ENCODE results near the gene HCFC2. TPM values are rescaled to one million over a fixed set of nuclear protein-coding genes. Genes with fewer than 3 reads are reported as not detected.

HCFC2 gene
- total RNA-seq, 2 experiments from 2014 or later: 10.2 to 10.6 TPM

GRCh38 chr12:104138797-104139152 is 74.4 kb downstream of the HCFC2 start:
- CTCF ChIA-PET: interaction anchor here (1.3 to 1.6 kb wide), 2 partner anchors 74 to 209 kb away, joined by 3 to 4 read pairs; partner anchors contain the start of gene HCFC2
- POLR2A ChIA-PET: interaction anchor here (0.5 to 2.2 kb wide), 7 partner anchors 42 to 173 kb away, joined by 3 to 18 read pairs (median 5); partner anchors contain the start of genes EID3, HCFC2 and TDG

GRCh38 chr12:104142543-104142942 is 78.2 kb downstream of the HCFC2 start:
- CTCF ChIA-PET: no interaction called here

GRCh38 chr12:104143002-104143401 is 78.7 kb downstream of the HCFC2 start:
- ChIA-PET CTCF (no interaction called here), POLR2A (no interaction called here)

More at GRCh38 chr12:104142543-104142942, 78.2 kb downstream of the HCFC2 start:
- POLR2A ChIA-PET: interaction anchor here (0.6 kb wide), 1 partner anchor 213 kb away, joined by 3 read pairs; no protein-coding TSS in a partner anchor

- CTCF ChIA-PET: interaction anchor here (0.9 kb wide), 1 partner anchor 87 kb away, joined by 3 read pairs; no protein-coding TSS in a partner anchor
- POLR2A ChIA-PET: no interaction called here
Observed at GRCh38 chr12:104143918-104144317, 79.6 kb downstream of the HCFC2 start.

GRCh38 chr12:104147346-104147745 is 83.0 kb downstream of the HCFC2 start:
- POLR2A ChIA-PET: no interaction called here
- CTCF ChIA-PET: no interaction called here

GRCh38 chr12:104150416-104150815 is 86.1 kb downstream of the HCFC2 start:
- ChIA-PET CTCF (no interaction called here), POLR2A (no interaction called here)

- CTCF ChIA-PET: no interaction called here
- POLR2A ChIA-PET: no interaction called here
Observed at GRCh38 chr12:104152685-104153241, 88.4 kb downstream of the HCFC2 start.

GRCh38 chr12:104154286-104154685 is 90.0 kb downstream of the HCFC2 start:
- CTCF ChIA-PET: no interaction called here
- POLR2A ChIA-PET: interaction anchor here (0.6 kb wide), 1 partner anchor 906 kb away, joined by 10 read pairs; no protein-coding TSS in a partner anchor

GRCh38 chr12:104154806-104155205 is 90.5 kb downstream of the HCFC2 start:
- CTCF ChIA-PET: no interaction called here
- POLR2A ChIA-PET: interaction anchor here (0.6 kb wide), 2 partner anchors 29 to 906 kb away, joined by 6 to 10 read pairs; no protein-coding TSS in a partner anchor

Other genes with a start within 250 kb of the HCFC2 start
- gene NT5DC3, start 223.3 kb upstream of the HCFC2 start, total RNA-seq: 10 to 100 TPM; 12.3 to 12.7 TPM
- 100 to 1,000 TPM; 502 to 514 TPM for gene HSP90B1, start 134.1 kb upstream of the HCFC2 start, total RNA-seq
- gene TDG, start 98.7 kb upstream of the HCFC2 start, total RNA-seq: 10 to 100 TPM; 48.0 to 53.8 TPM
- gene GLT8D2, start 14.3 kb upstream of the HCFC2 start, total RNA-seq: under 1 TPM; 0.10 to 0.13 TPM
- 10 to 100 TPM; 26.2 to 29.6 TPM for gene NFYB, start 73.7 kb downstream of the HCFC2 start, total RNA-seq
- 100 to 1,000 TPM; 112 to 120 TPM for gene TXNRD1, start 151.2 kb downstream of the HCFC2 start, total RNA-seq
- 1 to 10 TPM; 6.2 to 6.3 TPM for gene EID3, start 239.2 kb downstream of the HCFC2 start, total RNA-seq

All from activated CD8-positive, alpha-beta memory T cell treated with anti-CD3 and anti-CD28 coated beads for 36 hours (primary cell).